NCI-H1694 treated with DMSO at 0.1 percent for 48 hours (cell line): Measurements from ENCODE around the gene EXOC3.

Source experiments
- DNase-seq: peaks from one replicate; lab custom pipeline; 2025; lab: John Stamatoyannopoulos, UW

Gene EXOC3

GRCh38 chr5:439636-440035, 3.3 kb upstream of the EXOC3 start:
- no peak for DNase-seq

DNA sequence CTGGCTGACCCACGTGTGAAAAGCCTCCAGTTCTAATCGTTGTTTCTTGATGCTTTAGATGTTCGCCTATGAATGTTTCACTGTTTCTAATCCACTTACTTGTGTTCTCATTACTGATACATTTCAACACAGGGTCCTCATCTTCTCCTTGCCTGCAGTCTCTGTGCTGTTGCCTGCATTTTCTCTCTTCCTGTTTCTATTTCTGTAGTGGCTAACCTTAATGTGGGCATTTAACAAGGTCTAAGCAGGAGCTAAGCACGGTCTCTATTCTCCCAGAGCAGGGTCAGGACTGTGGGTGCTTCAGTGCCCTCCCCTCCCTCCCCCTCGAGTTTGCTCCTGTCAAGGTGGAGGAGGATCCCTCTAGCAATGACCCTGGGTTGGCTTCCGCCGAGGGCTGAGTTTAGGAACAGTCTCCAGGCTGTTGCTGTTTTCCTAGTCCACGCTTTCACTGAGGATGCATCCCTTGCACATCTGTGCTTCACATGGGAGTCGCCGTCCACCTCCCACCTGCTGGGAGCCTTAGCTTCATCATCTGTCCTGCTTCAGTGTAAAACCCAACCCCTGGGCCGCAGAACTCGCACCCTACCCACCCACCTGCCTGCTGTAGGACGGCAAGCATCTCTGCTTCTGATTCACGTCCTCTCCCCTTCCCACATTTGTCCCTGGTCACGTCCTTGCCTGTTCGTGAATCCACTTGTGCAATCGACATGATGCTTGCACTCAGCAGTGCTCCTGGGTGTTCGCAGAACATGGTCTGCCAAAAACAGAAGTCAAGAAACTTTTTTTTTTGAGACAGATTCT, 2.4 kb upstream of the EXOC3 start:
- no peak for DNase-seq

DNA sequence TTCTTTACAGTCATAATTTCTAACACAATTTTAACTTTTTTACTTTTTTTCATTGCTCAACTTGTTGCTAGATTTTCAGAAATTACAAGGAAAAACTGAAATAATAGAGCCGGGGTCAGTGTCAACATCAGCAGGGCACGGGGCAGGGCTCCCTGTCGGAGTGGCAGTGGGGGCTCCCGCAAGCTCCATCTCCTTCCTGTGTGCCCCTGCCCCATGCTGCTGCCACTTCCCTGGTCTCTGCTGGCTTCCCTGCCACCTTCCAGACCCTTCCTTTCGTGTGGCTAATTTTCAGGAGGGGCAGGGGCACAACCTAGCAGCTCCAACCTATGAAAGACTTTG, 1.0 kb upstream of the EXOC3 start:
- DNase-seq: no peak

DNA sequence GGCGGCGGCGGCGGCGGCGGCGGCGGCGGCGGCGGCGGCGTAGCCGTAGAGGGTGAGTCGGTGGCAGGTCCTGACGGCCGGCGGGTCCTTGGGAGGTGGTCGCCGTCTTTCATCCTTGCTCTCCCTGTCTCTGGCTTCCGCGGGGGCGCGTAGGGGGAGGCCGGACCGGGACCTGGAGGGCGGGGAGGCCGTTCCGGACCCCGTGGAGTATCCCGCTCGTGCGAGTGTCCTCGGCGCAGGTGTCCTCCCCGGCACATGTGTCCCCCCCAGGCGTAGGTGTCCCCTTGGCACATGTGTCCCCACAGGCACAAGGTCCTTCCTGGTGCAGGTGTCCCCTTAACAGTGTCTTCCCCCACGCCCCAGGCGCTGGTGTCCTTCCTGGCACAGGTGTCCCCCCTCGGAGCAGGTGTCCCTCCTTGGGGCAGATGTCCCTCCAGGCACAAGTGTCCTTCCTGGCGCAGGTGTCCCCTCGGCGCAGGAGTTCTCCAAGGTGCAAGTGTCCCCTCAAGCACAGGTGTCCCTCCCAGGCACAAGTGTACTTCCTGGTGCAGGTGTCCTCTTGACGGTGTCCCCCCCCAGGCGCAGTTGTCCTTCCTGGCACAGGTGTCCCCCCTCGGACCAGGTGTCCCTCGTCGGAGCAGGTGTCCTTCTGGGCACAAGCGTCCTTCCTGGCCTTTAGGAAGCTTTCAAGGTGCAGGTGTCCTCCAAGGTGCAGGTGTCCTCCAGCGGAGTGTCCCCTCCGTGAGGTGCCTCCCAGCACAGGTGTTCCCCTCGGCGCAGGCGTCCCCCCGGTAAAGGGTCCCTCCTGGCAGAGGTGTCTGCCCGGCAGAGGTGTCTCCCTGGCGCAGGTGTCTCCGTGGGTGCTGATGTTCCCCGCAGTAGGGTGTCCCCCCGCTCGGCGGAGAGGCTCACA, 519 bp downstream of the EXOC3 start:
- no peak for DNase-seq

DNA sequence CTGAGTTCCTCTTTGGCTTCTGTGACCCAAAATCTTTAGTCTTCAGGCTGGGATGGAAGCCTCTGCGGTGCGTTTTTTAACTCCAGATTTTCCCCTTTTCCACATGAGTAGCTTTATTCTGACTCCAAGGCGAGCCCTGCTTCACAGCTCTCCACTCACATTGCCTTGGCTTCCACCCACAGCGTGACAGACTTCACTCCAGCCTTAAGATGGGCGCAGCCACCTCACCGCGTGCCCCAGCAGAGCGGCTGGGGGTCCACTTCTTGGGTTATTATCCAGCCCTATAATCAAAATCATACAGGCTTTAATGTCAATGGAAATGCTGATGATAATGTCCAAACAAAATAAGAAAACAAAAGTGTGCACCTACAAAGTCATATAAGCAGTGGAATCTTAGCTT, 1.2 kb downstream of the EXOC3 start:
- DNase-seq: no peak

GRCh38 chr5:445591-445990, 2.6 kb downstream of the EXOC3 start:
- no peak for DNase-seq

GRCh38 chr5:446066-446882, 3.3 kb downstream of the EXOC3 start:
- no peak for DNase-seq

DNA sequence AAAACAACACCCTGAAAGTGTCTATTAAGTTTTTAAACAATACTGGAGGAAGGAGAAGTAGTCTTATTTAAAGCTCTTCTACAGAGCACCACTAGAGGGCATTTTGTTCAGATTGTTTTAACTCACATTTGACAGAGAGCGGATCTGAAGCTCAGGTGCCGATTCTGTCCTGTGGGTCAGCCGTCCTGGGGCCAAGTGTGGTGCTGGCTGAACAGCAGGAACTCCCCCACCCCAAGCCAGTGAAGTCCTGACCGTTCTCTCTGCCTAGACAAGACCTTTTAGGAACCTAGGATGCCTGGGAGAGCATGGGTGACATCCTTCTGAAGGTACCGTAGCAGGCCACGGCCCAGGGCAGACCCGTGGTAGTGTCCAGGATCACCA, 3.9 kb downstream of the EXOC3 start:
- DNase-seq: peak; percentile 74

- no peak for DNase-seq
Observed at GRCh38 chr5:447501-447900, 4.5 kb downstream of the EXOC3 start.

DNA sequence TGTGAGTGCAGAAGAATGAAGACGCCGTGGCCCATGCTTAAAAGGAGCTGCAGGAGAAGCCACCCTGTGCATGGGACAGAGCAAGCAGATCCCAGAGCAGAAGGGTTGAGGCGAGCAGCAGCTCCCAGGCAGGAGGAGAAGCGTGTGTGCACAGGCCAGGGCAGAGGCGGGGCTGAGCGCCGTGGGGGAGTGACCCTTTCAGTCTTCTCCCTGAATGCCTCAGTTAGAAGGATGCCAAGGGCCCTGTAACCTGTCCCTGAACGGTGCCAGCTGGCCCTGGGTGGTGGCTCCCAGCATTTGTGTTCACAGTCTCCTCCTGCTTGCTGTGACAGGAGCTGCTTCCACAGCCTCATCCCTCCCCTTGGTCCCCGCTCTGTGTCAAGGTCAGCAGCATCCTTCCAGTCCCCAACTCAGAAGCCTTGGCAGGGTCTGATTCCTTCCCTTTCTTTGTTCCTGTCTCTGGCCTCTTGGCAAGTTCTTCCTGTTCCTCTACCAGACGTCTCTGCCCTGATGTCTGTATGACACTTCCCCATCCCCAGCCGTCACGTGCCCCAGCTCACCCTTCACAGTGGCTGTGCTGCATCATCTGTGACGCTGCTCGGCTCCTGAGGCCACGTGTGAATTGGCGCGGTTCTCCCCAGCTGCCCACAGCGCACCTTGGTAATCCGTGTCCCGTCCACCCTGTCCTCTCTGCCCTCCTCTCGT, 5.2 kb downstream of the EXOC3 start:
- no peak for DNase-seq

GRCh38 chr5:448766-449090, 5.8 kb downstream of the EXOC3 start:
- no peak for DNase-seq

DNA sequence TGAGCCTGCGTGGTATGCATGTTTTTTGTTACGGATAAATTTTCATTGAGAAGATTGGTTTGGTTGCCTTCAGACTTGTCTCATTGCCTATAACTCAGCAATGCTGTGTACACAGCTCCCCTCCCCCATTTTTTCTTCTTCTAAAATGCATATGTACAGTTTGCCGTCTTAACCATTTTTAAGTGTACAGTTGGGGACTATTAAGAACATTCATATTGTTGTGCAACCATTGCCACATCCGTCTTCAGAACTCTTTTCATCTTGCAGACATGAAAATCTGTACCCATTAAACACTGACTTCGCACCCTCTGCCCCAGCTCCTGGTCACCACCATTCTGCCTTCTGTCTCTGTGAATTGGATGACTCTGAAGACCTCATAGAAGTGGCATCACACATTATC, 6.2 kb downstream of the EXOC3 start:
- no peak for DNase-seq

- no peak for DNase-seq
Observed at GRCh38 chr5:451587-452458, 8.8 kb downstream of the EXOC3 start.

DNA sequence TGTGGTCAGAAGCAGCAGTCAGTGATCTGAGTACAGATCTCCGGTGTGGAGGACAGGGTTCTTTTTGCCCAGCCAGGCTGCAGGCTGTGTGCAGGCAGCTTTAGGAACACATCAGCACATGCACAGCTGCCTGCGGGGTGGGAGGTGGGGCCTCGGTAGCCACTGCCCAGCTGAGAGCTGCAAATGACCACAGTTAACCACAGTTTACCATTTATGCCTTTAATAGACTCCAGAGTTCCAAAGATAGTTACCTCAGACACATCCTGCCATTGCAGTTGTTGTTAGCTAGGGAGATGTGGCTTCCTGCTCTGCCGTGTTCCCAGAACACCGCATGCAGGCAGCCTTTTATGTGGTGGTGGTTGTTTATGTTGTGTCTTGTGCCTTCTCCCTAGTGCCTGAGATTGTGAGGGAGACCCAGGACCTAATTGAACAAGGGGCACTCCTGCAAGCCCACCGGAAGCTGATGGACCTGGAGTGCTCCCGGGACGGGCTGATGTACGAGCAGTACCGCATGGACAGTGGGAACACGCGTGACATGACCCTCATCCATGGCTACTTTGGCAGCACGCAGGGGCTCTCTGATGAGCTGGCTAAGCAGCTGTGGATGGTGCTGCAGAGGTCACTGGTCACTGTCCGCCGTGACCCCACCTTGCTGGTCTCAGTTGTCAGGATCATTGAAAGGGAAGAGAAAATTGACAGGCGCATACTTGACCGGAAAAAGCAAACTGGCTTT, 10.2 kb downstream of the EXOC3 start:
- DNase-seq: no peak

DNA sequence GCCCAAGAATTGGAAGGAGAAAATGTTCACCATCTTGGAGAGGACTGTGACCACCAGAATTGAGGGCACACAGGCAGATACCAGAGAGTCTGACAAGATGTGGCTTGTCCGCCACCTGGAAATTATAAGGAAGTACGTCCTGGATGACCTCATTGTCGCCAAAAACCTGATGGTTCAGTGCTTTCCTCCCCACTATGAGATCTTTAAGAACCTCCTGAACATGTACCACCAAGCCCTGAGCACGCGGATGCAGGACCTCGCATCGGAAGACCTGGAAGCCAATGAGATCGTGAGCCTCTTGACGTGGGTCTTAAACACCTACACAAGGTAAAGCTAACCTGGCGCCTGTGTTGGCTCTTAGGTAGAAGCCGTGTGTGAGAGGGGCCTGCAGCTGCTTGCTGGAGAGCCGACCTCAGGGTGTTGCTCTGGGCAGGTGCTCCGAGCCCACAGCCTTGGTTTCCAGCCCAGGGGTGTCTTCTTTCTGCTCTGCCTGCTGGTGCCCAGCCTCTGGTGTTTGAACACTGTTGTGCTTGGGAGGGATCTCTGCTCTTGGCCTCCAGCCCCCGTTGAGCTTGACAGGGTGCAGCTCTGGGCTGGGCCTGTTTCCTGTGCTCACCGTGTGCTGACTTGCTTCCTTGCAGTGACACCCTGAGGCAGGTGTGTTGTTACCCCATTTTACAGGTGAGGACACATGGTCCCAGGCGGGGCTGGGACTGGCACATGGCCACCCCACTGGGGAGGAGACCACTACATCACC, 10.9 kb downstream of the EXOC3 start:
- DNase-seq: no peak

DNA sequence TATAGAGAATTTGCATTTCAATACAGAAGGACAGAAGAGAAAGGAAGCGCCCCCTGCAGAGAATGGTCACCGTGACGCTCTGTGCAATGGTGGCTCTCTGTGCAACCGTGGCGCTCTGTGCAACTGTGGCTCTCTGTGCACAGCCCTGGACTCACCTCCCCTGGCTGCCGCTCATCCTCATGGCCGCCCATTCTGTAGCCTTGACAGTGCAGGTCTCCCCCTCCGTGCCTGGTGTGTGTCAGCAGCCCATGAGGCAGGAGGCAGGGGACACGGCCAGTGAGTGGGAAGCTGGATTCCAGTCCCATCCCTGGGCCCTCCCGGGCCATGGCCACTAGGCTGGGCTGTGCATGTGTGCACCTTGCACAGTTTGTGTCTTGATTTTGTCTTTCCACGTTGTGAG, 12.0 kb downstream of the EXOC3 start:
- DNase-seq: no peak

DNA sequence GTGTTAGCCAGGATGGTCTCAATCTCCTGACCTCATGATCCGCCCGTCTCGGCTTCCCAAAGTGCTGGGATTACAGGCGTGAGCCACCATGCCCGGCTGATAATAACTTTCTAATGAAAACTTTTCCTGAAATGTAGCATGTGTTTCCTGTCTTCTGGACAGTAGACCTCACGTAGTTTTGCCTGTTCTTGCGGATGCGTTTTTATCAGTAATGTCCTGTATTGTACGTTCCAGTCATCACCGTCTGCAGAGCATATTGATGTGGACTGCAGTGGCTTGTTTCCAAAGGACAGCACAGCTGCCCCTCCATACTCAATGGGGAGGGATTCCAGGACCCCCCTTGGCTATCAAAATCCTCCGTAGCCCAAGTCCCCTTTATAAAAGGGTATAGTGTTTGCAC, 12.8 kb downstream of the EXOC3 start:
- no peak for DNase-seq

DNA sequence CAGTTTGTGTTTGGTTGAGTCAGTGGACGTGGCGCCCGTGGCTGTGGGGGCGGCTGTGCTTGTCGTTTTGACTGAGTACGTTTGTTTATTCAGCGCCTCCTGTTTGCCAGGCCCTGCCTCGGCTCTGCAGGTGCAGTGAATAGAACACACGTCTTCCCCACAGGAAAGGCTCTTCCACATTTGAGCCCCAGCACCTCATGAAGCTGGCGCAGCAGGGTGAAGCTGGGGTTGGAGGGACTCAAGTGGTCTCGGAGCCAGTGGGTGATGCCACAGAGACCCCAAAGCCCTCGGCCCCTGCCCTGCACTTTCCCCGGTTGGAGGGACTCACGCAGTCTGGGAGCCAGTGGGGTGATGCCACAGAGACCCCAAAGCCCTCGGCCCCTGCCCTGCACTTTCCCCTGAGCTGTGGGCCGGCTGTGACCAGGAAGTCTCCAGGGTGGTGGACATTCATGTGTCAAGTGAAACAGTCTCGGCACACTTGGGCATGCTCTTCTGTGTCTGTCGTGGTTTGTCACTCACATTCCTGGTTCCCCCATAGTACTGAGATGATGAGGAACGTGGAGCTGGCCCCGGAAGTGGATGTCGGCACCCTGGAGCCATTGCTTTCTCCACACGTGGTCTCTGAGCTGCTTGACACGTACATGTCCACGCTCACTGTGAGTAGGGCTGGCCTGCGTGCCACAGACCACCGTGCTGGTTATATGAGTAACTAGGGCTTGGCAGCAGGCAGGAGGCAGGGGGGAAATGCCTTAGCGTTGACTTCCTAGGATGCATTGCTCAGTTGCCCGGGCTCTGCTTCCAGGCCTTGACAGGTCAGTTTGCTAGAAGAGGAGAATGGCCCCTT, 13.6 kb downstream of the EXOC3 start:
- DNase-seq: no peak
